ENCODE measurements around the gene PURB. TPM values are rescaled to one million over a fixed set of nuclear protein-coding genes. Genes with fewer than 3 reads are reported as not detected.

PURB gene
- polyA plus RNA-seq, 3 donors = 3.0 to 13.0 (median 3.0) TPM

GRCh38 chr7:44880317-44881018 lies 4.9 kb downstream of the PURB start:
- peaks cover 3 to 10% of the 10 kb centered on the region in 2 donors for H3K36me3 ChIP-seq (replicated peaks in 1 of 2; ENCODE audit: control insufficient read depth in 1 of 2, insufficient read depth in 2 of 2, low read length in 2 of 2)
- H3K4me1 ChIP-seq (ENCODE audit: control insufficient read depth in 1 of 2, insufficient read depth in 2 of 2, low read length in 2 of 2) = peaks cover 40 to 55% of the 10 kb centered on the region in 2 donors
- TF ChIP-seq, protein P1, sequence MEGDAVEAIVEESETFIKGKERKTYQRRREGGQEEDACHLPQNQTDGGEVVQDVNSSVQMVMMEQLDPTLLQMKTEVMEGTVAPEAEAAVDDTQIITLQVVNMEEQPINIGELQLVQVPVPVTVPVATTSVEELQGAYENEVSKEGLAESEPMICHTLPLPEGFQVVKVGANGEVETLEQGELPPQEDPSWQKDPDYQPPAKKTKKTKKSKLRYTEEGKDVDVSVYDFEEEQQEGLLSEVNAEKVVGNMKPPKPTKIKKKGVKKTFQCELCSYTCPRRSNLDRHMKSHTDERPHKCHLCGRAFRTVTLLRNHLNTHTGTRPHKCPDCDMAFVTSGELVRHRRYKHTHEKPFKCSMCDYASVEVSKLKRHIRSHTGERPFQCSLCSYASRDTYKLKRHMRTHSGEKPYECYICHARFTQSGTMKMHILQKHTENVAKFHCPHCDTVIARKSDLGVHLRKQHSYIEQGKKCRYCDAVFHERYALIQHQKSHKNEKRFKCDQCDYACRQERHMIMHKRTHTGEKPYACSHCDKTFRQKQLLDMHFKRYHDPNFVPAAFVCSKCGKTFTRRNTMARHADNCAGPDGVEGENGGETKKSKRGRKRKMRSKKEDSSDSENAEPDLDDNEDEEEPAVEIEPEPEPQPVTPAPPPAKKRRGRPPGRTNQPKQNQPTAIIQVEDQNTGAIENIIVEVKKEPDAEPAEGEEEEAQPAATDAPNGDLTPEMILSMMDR (IDR thresholded peaks at IDR 0.05) = no peak
- Mint-ChIP-seq H3K4me3 (peak overlapping the region; percentile 17 to 91), H3K27ac (peak overlapping the region; percentile 42 to 82 (median 62)), H3K36me3 (peaks cover 15 to 29% of the 10 kb centered on the region in 2 donors), H3K4me1 (peaks cover 50% of the 10 kb centered on the region), H3K9me3 (peaks cover 0 to 3% (median 0%) of the 10 kb centered on the region in 7 donors), H3K27me3 (ENCODE audit: low read depth in 3 of 3) (peaks cover 0 to 6% (median 0%) of the 10 kb centered on the region in 3 donors)
- H3K4me3 ChIP-seq (replicated peaks in 1 of 3; ENCODE audit: low read depth in 2 of 3, low read length in 3 of 3) = peak overlapping the region in 2 of 3 experiments; percentile 17 to 78
- peaks cover 67% of the 10 kb centered on the region for H3K79me2 ChIP-seq (ENCODE audit: insufficient read depth, low read length)
- no peak for DNase-seq
- no CpG with 5 or more reads among the region's 4 CpGs for WGBS (ENCODE audit: insufficient coverage)
- H3K9me3 ChIP-seq (replicated peaks in 1 of 2; ENCODE audit: control insufficient read depth in 1 of 2, insufficient read depth in 1 of 2, low read length in 2 of 2) = no peaks in the 10 kb centered on the region
- H3K27ac ChIP-seq (ENCODE audit: low read depth in 1 of 2, low read length in 2 of 2) = peak overlapping the region in 1 of 2 donors; percentile 76
- peak overlapping the region; percentile 78 for H3K4me2 ChIP-seq (replicated peaks; ENCODE audit: extremely low read depth, low read length, poor library complexity, severe bottlenecking)
- intact Hi-C loops (cut with micrococcal nuclease) = loop anchor here (5.0 to 10.0 kb wide), 3 partner anchors 37 to 296 kb away; partner anchors contain the start of gene TMED4 (in 1 of the 2)
- H4K20me1 ChIP-seq (ENCODE audit: insufficient read depth, low read length) = peaks cover 53% of the 10 kb centered on the region
- no peak overlapping the region for H3K9ac ChIP-seq (ENCODE audit: insufficient read depth, low read length, poor library complexity, severe bottlenecking)
- no peaks in the 10 kb centered on the region for H3K27me3 ChIP-seq (ENCODE audit: control insufficient read depth in 2 of 2, insufficient read depth in 2 of 2, low read length in 2 of 2)
- no peak overlapping the region for H2AFZ ChIP-seq (ENCODE audit: insufficient read depth, low read depth, low read length, poor library complexity, severe bottlenecking)

DNA sequence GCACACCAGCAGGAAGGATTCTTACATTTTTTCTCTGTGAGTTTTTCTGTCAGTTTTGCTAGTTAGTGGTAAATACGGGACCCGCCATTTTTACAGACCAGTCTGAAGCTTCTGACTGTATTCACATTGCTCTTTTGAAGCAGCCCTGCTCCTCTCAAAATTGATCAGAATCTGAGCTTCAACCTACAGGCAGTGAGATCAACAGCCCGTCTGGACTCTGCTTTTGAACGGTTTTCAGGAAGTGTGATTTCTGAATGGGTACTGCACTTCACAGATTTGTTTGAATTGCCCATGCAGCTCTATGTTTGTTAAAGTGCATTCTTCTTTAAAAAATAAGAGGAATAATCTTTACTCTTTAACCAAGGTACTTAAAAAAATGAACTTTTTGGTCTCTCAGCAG lies 8.9 kb downstream of the PURB start:
- Mint-ChIP-seq H3K27ac (peak overlapping the region in 1 of 7 donors; percentile 54), H3K4me1 (peaks cover 20% of the 10 kb centered on the region)

More for the DNA sequence above, 8.9 kb downstream of the PURB start:
- WGBS (ENCODE audit: insufficient coverage) = no CpG with 5 or more reads among the region's 4 CpGs
- Histone ChIP-seq H3K4me1 (ENCODE audit: control insufficient read depth in 1 of 2, insufficient read depth in 2 of 2, low read length in 2 of 2) (peaks cover 13 to 21% of the 10 kb centered on the region in 2 donors), H2AFZ (ENCODE audit: insufficient read depth, low read depth, low read length, poor library complexity, severe bottlenecking) (no peak overlapping the region), H4K20me1 (ENCODE audit: insufficient read depth, low read length) (peaks cover 32% of the 10 kb centered on the region), H3K9ac (ENCODE audit: insufficient read depth, low read length, poor library complexity, severe bottlenecking) (no peak overlapping the region), H3K27me3 (ENCODE audit: control insufficient read depth in 2 of 2, insufficient read depth in 2 of 2, low read length in 2 of 2) (no peaks in the 10 kb centered on the region), H3K27ac (ENCODE audit: low read depth in 1 of 2, low read length in 2 of 2) (no peak overlapping the region), H3K4me3 (replicated peaks in 1 of 3; ENCODE audit: low read depth in 2 of 3, low read length in 3 of 3) (no peak overlapping the region), H3K9me3 (replicated peaks in 1 of 2; ENCODE audit: control insufficient read depth in 1 of 2, insufficient read depth in 1 of 2, low read length in 2 of 2) (no peaks in the 10 kb centered on the region), H3K36me3 (replicated peaks in 1 of 2; ENCODE audit: control insufficient read depth in 1 of 2, insufficient read depth in 2 of 2, low read length in 2 of 2) (peaks cover 3 to 10% of the 10 kb centered on the region in 2 donors), H3K79me2 (ENCODE audit: insufficient read depth, low read length) (peaks cover 32% of the 10 kb centered on the region), H3K4me2 (replicated peaks; ENCODE audit: extremely low read depth, low read length, poor library complexity, severe bottlenecking) (no peak overlapping the region)
- no peak for DNase-seq
- Mint-ChIP-seq H3K4me3 (no peak overlapping the region), H3K36me3 (peaks cover 8 to 17% of the 10 kb centered on the region in 2 donors), H3K9me3 (peaks cover 0 to 11% (median 8%) of the 10 kb centered on the region in 7 donors), H3K27me3 (ENCODE audit: low read depth in 3 of 3) (peaks cover 0 to 3% (median 1%) of the 10 kb centered on the region in 3 donors)
- TF ChIP-seq, protein P1 (IDR thresholded peaks at IDR 0.05) = no peak
- intact Hi-C loops (cut with micrococcal nuclease) = loop anchor here in 1 of 2 donors (5.0 kb wide), 1 partner anchor 36 kb away; no protein-coding TSS in a partner anchor

Data from CD14-positive monocyte (primary cell).